MV-4-11 (cell line): ENCODE data around the gene ATP8B4.

Experiments
- DNase-seq: peaks from one replicate; lab custom pipeline; 2025; lab: John Stamatoyannopoulos, UW

ATP8B4 gene

DNA sequence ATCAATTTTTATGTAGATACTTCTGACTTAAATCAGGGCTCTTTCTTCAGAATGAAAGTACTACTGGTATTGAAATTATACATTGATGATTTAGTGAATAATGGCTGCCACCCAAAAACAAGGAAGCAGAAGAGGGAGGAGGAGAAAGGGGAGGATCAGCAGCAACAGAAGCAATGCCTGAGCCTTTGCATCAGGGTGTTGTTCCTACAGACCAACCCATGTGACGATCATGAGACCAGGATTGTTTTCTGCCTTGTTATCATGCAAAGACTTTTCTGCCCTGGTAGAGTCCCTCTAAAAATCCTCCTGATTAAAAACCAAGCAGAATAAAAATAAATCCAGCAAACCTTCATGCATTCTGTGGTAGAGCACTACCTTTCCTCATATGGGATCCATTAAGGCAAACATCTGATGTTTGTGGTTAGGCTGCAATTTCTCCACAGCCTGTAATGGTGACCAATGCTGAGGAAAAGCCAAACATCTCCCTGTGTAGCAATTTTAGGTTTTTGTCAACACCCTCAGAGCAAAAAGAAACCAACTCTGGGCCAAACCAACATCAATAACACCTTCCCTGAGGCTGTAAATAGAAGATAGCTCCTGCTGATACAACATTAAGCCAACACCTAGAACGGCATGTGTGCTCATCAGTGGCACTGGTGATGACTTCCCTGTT, 191.7 kb downstream of the ATP8B4 start:
- no peak for DNase-seq

DNA sequence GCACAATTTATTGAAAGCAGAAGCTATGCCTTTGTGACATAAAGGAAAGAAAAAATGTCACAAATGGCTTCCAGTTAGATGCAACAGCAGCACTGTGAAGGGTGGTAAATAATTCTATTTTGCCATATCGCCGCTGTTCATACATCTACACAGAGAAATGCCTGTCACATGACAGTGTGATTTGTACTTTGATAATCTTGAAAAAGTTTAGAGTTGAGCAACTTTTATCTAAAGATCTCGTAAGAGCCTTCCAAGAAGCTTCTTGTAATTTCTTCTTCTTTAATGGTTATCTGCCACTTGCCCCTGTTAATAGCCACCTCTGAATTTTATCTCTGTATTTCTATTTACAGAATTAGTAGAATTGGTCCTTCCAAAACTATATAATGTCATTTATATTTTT, 192.3 kb downstream of the ATP8B4 start:
- no peak for DNase-seq

DNA sequence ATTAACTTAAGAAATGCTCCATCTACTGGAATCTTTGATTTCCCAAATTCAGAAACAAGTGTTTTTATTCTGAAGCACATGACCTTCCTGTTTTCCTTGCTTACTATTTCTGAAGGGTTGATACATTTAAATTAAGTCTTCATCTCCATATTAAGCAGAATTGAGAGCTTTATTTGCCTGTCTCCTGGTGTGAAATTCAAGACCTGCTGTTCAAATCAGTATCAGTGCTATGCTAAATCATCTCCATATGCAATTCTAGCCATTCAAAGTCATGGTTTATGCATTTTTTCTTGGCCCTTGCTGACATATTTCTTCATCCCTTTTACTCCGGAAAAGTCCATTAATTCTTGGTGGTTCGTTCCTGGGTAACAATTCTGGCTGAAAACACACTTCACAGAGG, 195.4 kb downstream of the ATP8B4 start:
- no peak for DNase-seq

DNA sequence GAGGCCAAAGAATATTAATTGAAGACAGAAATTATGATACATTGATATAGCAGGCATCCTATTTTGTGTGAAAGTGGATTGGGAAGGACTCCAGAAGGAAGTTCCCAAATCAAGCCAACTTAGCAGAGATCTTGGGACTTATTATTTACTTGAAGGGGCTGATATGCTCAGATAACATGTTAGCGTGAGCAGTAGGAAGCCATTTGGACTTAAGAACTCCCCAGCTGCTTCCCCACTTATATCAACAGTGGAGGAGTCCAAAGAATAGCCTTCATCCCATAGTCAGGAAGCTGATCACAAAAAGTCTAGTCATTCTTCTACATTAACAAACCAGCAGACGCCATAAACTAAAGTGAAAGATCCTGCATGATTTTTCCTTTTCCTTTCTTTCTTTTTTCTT, 200.0 kb downstream of the ATP8B4 start:
- DNase-seq: no peak

DNA sequence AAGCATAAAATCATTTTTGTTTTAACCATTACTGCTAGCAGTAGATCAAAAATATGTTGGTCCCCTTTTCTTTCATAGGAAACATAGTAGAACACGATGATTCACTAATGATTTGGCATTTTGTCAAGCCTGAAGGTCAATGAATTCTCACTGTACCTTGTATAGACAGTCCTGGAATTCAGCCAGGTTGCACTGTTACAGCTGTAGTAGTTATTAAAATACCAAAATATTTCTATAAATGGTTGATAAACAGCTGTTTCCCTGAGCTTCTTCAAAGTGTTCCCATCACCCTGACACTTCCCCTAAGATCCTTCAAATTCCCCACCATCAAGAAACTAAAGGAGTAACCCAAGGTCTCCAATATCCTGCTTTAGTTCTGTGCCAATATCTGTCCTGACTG, 200.9 kb downstream of the ATP8B4 start:
- no peak for DNase-seq

DNA sequence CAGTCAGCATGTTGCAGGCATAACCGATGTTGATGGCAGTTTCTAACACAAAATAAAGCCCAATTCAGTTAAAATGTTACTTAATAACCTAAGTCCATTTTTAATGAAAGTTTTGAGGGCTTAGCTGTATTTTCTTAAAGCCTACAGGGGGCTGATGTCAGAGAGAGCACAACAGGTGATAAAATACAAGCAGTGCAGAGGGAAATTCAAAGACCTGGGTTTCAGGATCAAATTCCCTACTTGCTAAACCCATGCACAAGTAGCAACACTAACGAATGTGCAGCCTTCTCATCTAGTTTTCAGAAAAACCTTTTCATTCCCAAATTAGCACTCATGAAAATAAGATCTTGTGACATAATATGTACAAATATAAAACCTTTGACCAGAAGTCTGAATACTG, 202.0 kb downstream of the ATP8B4 start:
- no peak for DNase-seq

DNA sequence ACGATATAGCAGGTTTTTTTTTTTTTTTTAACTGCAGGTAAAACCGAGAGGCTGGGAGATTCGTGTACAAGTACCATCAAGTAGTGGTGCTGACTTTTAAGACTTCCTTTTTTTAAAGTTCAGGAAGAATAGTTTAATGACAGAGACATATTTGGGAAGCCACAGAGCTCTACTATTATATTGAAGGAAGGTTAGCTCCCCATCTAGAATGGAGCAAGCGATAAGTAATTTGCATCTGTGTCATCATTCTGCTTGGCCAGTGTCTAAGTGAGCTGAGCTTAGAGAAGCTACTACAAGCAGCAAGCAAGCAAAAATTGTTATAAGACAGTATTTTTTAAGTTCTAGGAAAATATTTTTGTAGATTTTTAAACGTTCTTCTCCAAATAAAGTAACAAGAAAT, 203.2 kb downstream of the ATP8B4 start:
- DNase-seq: peak; percentile 18

DNA sequence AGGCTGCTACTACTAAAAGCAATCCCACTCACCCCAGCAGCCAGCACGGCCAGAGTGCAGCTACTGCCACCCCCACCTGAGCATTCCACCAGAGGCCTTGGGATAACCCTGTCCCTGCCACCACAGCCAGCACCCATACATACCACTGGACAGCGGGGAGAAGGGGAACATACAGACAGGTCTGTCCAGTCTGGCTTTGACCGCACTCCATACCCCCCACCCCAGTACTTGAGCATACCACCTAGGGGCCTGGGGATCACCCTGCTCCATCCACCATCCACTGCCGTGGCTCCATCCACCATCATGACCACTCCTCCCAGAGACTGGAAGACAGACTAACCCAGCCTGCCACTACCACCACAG, 210.1 kb downstream of the ATP8B4 start:
- no peak for DNase-seq

DNA sequence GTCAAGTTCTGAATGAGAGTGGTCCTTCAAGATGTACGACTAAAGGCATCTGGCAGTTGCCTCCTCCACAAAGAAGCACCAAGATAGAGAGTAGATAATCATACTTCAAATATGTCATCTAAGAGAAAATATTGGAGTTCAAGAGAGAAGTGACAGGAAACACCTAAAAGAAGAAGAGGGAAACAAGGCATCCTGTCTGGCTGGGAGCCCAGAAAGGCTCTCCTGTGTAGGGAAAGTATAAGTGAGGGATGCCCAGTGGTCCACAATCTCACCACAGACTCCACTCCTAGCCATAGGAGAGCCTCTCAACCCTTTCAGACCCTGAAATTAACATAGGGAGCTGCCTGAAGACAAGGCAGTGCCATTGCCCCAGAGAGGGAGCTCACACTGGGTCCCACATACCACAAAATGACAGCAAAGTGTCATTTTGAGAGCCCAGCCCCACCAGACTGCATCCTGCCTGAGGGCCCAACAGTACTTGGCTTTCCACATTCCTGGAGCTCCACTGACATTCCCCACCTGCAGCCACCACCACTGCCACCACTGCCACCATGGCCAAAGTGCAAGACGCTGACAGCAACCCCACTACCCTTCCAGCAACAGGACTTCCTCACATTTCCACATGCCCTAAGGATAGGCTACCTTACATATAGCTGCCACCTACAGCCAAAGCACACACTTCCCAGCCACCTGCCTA, 210.6 kb downstream of the ATP8B4 start:
- DNase-seq: no peak

DNA sequence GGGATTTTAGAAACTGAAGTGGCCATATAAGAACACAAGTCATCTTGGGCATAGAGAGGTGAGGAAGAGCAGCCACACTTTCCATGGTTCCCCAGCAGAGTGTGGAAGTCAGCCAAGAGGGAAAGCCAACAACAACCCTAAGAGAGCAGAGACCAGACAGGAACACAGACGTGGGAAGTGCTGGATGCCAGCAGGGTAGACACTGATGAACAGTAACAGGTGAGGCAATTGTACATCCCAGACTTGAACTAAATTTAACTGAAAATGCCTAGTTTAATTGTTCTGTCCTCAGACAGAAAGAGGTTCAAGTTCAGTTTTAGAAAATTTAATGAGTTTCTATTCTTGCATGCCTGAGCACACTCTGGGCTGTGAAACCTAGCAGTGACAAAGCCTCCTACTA, 212.1 kb downstream of the ATP8B4 start:
- DNase-seq: no peak

DNA sequence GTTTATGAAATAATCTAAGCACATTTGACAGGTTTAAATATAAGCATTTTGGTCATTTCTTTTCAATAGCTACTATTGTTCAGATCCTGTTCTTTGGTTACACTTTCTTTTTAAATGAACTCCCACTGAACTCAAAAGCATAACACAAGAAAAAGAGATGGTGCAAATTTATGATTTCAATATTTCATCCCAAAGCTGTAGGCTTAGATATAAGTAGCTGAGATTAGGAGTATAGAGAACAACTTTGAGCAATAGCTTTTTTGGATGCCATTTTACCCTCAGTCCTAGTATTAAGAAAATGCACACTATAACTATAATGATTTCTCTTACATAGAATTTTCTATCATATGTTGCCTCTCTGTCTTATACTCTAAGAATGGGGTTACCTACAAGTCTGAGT, 213.8 kb downstream of the ATP8B4 start:
- no peak for DNase-seq

DNA sequence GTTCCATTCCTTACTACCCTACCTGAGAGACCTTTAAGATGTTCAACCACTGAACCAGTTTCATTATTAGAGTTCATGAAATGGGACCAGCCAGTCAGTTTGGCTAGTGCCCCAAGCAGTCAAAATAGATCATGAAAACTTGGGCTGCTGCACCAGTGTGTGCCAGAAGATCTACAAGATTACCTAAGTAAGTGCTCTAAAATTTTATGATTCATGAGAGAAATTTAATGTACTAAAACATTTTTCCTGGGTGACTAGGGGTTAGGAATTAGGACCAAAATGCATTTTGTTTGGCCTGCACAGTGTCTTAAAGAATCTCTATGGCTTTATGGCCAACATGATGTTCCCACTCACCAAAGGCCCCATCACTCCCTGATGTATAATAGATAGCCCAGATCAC, 214.7 kb downstream of the ATP8B4 start:
- no peak for DNase-seq

DNA sequence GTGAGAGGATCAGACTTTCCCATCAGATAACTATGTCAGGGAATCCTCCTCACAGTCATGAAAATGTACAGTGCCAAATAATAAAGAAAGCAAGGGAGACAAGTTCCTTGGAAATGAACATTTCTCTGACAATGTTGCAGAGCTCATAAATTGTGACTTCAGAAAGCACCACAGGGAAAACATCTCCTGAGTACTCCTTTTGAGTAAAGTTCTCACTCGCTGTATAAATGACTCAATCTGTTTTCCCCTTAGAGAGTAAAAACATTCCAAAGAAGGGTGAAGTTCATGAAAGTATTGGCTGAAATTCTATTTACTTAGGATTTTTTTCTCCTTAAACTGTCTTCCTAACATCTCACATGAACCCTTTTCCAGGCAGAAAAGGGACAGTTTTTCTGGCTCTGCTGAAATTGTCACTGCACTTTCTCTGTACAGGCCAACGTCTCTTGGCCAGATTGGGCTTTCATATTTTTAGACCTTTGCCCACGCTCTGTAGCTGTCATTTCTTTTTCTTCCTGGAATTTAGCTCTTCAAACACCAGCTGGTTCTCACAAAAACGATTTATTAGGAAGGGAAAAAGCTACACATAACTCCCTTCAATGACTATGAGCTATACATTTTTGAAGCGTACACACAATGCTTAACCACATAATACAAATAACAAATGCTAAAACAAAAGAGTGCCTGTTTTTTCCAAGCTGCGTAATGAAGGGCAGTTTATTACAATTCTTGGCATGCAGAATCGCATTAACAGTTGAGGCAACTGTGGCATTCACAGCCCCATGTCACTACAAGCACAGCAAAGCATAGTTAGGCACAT, 216.1 kb downstream of the ATP8B4 start:
- DNase-seq: no peak

DNA sequence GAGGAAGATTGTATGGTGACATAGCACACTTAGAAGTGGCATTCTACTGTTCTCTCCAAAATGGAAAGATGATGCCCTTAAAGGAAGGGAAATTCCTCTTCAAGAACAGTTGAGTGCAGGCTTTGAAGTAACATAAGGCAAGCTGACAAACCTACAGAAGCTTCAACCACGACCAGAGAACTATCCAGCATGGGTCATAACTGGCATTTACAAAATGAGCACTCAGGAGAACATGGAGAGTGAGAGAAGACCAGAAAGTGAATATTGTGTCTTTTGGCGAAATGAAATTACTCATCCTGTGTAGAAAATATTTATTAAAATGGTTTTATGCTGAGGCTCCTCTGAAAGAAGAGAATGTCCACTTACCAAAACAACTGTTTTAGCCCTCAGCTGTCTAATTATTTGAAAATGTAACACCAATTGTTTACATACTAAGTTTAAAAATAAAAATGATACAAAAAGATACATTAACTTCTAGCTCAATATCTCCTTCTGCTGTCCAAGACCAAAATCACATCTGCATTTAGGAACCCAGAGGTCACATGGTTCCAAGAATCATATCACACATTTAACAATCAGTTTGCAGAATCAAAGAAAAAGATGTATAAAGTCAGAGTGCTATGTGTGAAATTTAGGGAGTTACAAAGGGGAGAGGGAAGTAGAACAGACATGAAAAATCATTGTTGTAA, 216.9 kb downstream of the ATP8B4 start:
- no peak for DNase-seq

DNA sequence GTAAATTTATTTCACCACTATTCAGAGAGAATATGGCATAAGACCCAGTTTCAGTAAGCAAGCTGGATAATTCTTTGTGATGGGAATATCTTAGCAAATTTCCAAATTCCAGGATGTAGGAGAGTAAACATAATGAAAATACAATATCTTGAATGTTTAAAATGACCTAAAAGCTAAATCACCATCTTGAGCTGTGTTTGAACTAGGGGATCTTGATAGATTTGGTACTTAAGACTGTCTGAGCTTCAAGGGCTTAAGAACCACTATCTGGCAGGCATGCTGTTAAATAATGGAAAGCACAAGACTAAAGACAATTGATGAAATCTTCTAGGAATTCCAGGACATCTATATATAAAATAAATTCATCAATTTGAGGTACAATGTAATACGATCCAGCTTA, 217.7 kb downstream of the ATP8B4 start:
- DNase-seq: no peak

DNA sequence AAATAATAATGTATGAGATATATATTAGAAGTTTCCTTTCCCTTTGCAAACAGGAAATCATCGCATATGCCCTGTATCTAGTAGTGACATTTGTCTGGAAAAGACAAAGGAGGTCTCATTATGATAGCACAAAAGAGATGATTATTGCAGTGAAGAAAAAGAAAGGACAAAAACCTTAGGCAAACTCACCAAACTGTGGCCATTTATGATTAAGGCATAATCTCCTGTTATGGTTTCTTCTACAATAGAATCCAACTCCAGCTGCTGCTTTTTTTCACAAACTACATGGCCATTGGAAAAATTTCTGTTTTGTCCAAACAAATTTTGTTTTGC, 218.2 kb downstream of the ATP8B4 start:
- DNase-seq: no peak

DNA sequence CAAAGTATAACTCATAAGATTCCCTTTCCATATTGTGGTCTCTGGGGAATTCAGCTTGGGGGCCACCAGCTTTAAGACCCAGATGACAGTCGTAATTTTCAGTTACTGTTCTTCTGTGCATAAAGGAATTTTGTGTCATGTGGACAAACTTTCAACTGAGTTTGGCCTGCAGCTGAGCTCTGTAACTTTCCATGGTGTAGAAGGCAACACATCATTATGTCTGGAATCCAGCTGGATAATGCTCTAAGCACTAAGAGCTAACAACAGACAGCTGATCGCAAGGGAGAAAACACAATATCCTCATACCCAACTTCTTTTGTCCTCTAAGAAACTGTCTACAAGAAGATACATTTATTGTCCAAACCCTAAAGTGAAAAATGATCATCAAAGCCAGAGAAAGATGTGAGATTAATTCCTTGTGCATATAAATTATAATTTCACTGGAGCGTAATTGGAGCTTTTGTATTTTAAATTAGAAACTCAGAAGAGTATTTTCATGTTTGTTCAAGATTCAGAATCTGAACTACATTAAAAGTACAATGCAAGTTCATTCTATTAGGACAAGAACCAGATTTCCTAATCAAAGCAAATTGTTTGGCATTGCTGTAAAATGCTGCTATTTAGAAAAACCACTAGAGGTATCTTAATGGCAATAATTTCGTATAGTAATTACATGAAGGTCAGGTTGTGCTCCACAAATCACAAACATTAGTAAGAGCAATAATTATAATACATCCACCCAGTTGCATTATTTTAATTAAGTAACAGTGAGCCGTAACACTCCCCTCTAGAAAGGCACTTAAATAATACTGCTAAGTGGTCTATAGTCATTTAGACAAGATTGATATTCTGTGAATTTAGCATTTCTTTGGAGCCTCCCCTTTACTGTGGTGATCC, 218.8 kb downstream of the ATP8B4 start:
- no peak for DNase-seq

DNA sequence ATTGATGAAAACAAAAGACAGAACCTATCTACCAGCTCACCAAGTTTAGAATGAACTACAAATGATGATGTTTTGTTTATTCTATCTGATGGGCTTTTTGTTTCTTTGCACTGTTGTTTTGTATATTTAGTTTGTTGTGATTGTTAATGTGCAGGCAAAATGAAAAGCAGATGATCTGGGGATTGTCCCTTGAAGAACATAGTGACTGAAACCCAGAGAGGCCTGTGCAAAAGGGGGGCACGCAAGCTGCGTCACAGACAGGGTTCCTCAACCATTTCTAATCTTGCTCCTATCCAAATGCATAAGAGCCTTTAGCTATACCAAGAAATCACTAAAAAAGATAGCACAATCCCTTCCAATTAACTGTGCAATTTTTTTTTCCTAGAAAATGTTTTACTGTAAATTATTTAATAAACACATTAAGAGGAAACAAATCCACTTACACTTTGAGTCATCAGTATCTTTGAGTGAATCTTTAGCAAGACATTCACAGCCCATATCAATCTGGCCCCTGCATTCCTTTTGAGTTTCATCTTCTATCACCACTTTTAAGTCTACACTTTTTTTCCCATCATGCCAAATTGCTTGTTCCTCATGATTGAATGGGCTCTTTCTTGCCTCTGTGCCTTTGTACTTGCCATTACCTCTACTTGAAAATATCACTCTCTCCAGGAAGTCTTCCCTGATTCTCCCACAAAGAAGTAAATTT, 220.3 kb downstream of the ATP8B4 start:
- no peak for DNase-seq

DNA sequence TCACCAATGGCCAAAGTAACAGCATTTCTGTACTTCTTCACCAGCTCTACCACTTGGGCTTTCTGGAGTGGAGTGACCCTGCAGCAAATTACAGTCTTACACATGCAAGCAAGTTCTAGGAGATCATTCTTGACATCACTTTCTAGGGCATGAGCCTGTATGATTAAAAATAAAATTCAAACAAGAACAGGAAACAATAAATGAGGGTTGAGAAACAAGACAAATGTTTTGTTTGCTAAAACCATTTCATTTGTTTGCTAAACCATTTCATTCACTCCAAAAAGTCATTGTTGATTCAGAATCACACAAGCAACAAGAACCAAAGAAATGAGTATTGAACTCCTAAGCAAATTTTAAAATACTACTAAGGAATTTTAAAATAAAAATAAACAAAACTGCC, 220.9 kb downstream of the ATP8B4 start:
- no peak for DNase-seq

DNA sequence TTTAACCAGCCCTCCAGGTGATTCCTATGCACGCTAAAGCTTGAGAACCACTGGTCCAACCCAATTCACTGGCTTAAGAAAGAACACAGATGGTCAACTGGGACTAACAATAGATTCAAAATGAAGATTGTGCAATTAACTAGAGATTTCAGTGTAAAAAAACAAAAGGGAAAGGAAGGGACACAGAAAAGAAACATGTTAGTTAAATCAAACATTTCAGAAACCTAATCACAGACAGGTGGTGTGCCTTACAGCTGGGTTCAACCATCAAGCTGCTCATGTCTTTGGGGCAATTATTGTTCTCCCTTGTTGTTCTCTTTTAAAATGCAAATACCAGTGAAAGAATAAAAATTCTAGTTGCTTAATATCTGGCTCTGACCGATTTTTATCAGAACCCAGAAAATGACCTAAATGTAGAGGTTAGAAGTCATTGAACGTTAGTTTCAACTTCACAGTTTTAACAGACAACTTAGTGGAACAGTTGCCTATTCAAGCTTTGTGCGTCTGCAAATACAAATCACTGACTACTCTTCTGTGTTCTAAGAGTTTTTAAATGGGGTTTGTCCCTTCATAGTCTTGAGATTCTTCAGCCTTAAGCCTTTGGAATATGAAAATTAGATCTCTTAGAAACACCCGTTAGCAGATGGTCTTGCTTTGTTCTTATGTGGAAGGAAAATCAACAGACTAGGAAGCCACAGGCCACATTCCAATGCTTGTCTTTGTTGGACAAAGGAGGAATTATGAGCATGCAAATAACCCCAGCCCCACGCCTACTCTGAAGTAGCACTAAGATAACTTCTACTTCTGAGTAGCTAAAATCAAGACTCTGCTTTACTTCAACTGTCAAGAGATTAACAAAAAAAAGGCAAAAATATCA, 223.4 kb downstream of the ATP8B4 start:
- DNase-seq: no peak
